Measurements from ENCODE around the gene ATAT1.

ATAT1 gene

DNA sequence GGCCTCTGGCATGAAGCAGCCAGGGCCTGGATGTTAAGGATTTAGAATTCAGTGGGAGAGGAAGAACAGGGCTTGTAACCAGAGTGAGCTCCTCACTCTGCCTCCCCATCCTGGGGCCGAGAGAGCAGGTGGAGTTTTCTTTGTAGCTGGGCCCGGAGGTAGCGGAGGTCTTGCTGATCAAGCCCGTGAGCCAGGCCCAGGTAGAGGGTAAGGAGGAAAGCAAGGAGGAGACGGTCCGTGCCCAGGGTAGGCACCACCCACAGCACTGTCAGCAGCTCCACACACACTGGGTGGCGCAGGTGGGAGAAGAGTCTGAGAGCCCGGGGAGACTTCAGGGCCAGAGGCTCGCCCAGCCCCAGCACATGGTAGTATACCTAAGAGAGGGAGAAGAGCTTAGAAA is 61.9 kb downstream of the ATAT1 start:
- DNase-seq (ENCODE audit: low read depth in 1 of 2, low spot score in 1 of 2), result no peak
- Histone ChIP-seq H3K4me3 (replicated peaks; ENCODE audit: insufficient read depth, low read length) (no peak overlapping the region), H3K27me3 (ENCODE audit: insufficient read depth, poor library complexity, severe bottlenecking) (no peaks in the 10 kb centered on the region), H3K27ac (replicated peaks) (0 out of 2 replicates have a peak overlapping the region, but pooled peaks have one; percentile 1)
- TF ChIP-seq SPI1 (IDR thresholded peaks at IDR 0.05; ENCODE audit: borderline replicate concordance, low read depth), result no peak
- no peak for TF ChIP-seq CTCF (IDR thresholded peaks at IDR 0.05; ENCODE audit: insufficient read depth, low read length)
- TF ChIP-seq, protein P1, sequence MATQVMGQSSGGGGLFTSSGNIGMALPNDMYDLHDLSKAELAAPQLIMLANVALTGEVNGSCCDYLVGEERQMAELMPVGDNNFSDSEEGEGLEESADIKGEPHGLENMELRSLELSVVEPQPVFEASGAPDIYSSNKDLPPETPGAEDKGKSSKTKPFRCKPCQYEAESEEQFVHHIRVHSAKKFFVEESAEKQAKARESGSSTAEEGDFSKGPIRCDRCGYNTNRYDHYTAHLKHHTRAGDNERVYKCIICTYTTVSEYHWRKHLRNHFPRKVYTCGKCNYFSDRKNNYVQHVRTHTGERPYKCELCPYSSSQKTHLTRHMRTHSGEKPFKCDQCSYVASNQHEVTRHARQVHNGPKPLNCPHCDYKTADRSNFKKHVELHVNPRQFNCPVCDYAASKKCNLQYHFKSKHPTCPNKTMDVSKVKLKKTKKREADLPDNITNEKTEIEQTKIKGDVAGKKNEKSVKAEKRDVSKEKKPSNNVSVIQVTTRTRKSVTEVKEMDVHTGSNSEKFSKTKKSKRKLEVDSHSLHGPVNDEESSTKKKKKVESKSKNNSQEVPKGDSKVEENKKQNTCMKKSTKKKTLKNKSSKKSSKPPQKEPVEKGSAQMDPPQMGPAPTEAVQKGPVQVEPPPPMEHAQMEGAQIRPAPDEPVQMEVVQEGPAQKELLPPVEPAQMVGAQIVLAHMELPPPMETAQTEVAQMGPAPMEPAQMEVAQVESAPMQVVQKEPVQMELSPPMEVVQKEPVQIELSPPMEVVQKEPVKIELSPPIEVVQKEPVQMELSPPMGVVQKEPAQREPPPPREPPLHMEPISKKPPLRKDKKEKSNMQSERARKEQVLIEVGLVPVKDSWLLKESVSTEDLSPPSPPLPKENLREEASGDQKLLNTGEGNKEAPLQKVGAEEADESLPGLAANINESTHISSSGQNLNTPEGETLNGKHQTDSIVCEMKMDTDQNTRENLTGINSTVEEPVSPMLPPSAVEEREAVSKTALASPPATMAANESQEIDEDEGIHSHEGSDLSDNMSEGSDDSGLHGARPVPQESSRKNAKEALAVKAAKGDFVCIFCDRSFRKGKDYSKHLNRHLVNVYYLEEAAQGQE (IDR thresholded peaks at IDR 0.05; ENCODE audit: insufficient replicate concordance, low read depth), result no peak
- no peak for TF ChIP-seq POLR2AphosphoS5 (IDR thresholded peaks at IDR 0.05; ENCODE audit: low read depth)
- TF ChIP-seq GABPA (IDR thresholded peaks at IDR 0.05; ENCODE audit: low read depth), result no peak

GRCh38 chr6:30689022-30689865 is 62.6 kb downstream of the ATAT1 start:
- Histone ChIP-seq H3K4me3 (replicated peaks; ENCODE audit: insufficient read depth, low read length) (no peak overlapping the region; the same call in 1 of the 2 replicates), H3K27me3 (ENCODE audit: insufficient read depth, poor library complexity, severe bottlenecking) (no peaks in the 10 kb centered on the region), H3K27ac (replicated peaks) (no peak overlapping the region)
- TF ChIP-seq, protein P1 (IDR thresholded peaks at IDR 0.05; ENCODE audit: insufficient replicate concordance, low read depth), result no peak
- TF ChIP-seq CTCF (IDR thresholded peaks at IDR 0.05; ENCODE audit: insufficient read depth, low read length) (no peak), SPI1 (IDR thresholded peaks at IDR 0.05; ENCODE audit: borderline replicate concordance, low read depth) (no peak), POLR2AphosphoS5 (IDR thresholded peaks at IDR 0.05; ENCODE audit: low read depth) (no peak), GABPA (IDR thresholded peaks at IDR 0.05; ENCODE audit: low read depth) (no peak)
- no peak for DNase-seq (ENCODE audit: low read depth in 1 of 2, low spot score in 1 of 2)

GRCh38 chr6:30689985-30690384 is 63.3 kb downstream of the ATAT1 start:
- no peaks in the 10 kb centered on the region for H3K27me3 ChIP-seq (ENCODE audit: insufficient read depth, poor library complexity, severe bottlenecking)
- TF ChIP-seq SPI1 (IDR thresholded peaks at IDR 0.05; ENCODE audit: borderline replicate concordance, low read depth) (no peak), GABPA (IDR thresholded peaks at IDR 0.05; ENCODE audit: low read depth) (no peak), POLR2AphosphoS5 (IDR thresholded peaks at IDR 0.05; ENCODE audit: low read depth) (no peak), CTCF (IDR thresholded peaks at IDR 0.05; ENCODE audit: insufficient read depth, low read length) (no peak)
- TF ChIP-seq, protein P1 (IDR thresholded peaks at IDR 0.05; ENCODE audit: insufficient replicate concordance, low read depth), result no peak
- DNase-seq (ENCODE audit: low read depth in 1 of 2, low spot score in 1 of 2), result no peak
- H3K27ac ChIP-seq (replicated peaks), result peak overlapping the region; percentile 76
- H3K4me3 ChIP-seq (replicated peaks; ENCODE audit: insufficient read depth, low read length), result peak overlapping the region; percentile 78

All from HL-60 (cell line).